NCI-H1436 treated with DMSO at 0.1 percent for 48 hours (cell line): ENCODE measurements around the gene ANKRD60.

Source experiments
- DNase-seq: peaks from one replicate; lab custom pipeline; 2025; lab: John Stamatoyannopoulos, UW

The ANKRD60 gene

DNA sequence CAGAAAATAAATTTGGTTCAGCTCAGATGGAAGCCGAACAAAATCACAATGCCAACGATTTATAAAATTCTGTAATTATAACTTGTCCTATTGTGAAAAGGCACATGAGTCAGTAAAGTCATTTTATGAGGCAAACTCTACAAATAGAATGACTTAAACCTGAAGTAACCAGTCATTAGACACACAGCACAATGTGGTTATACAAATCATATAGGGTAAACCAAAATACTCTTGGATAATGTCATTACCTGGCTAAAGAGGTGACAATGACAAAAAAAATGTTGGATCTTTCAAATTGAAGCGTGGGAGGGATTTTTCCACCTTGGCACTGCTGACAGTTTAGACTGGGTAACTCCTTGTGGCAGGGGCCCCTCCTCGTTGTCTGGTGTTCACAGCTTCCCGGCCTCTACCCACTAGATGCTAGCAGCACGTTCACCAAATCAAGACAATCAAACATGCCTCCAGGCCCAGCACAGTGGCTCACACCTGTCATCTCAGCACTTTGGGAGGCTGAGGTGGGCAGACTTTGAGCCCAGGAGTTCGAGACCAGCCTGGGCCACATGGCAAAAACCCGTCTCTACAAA lies 5.0 kb downstream of the ANKRD60 start:
- no peak for DNase-seq

- no peak for DNase-seq
Measured at GRCh38 chr20:58222446-58222845, 6.0 kb downstream of the ANKRD60 start.

- no peak for DNase-seq
Measured at GRCh38 chr20:58219342-58219700, 9.1 kb downstream of the ANKRD60 start.

DNA sequence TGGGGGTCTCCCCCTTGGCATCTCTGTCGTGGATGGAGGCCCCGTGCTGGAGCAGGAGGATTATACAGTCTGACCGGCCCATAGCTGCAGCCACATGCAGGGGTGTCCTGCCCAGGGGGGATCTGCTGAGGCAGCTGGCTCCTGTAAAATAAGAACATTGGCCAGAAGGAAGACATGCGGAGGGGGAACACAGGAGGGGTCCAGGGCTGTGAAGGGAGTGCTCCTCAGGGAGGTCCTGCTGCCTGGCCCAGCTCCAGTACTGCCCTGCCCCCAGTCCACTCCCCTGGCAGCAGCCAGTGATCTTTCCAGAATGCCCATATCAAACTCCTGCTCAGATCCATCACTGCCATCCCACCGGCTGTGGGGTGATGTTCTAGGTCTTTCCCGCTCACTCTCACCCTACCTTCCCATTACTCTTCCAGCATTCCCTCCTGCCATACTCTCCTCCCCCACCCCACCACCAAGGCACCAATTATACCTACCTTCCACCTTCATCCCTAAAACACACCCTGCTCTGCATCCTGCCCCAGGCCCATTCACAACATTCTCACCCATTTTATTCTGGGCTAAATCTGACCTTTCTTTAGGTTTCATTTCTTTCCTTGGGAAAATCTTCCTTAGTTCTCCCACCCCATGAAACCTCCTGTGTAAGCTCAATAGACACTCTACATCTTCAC lies 9.7 kb downstream of the ANKRD60 start:
- no peak for DNase-seq

DNA sequence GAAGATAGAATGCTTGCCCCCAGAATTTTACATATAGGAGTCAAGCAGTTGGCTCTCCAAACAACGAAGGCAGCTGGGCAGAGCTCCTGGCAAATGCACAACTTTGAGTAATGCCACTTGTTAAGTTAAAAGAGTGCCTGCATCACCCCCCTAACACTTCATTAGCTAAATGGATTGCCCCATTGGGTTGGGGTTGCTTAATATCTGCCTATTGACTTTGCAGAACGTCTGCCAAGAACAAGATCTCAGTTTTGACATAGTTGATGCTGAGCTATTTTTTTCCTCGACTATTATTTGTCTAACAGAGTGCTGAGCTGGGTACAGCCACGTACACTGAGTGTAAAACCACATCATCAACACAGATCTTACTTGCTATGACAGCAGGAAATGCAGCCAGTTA lies 12.1 kb downstream of the ANKRD60 start:
- DNase-seq, result no peak

- DNase-seq, result no peak
Measured at GRCh38 chr20:58215116-58215515, 13.3 kb downstream of the ANKRD60 start.

DNA sequence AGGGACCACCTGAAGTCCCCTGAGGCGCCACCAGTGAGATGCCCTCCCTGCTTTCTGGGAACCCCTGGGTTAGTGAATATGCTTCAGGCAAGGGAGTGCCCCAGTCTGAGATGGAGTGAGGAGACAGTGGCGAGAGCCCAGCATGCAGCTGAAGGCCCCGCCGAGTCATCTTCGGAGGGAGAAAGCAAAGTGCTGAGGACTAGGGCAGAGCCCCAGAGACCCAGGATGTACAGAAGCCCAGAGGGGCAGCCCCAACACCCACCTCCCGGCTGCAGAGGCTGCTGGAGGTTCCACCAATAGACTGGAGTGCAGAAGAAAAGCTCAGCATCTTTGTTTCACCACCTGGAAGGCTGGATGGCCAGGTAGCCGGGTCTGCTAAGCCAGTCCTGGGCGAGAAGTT lies 14.1 kb downstream of the ANKRD60 start:
- DNase-seq, result no peak

GRCh38 chr20:58213716-58214115 lies 14.7 kb downstream of the ANKRD60 start:
- DNase-seq, result no peak

GRCh38 chr20:58213121-58213520 lies 15.3 kb downstream of the ANKRD60 start:
- DNase-seq, result no peak

- no peak for DNase-seq
Measured at GRCh38 chr20:58212636-58213035, 15.8 kb downstream of the ANKRD60 start.

- no peak for DNase-seq
Measured at GRCh38 chr20:58210398-58210747, 18.1 kb downstream of the ANKRD60 start.

DNA sequence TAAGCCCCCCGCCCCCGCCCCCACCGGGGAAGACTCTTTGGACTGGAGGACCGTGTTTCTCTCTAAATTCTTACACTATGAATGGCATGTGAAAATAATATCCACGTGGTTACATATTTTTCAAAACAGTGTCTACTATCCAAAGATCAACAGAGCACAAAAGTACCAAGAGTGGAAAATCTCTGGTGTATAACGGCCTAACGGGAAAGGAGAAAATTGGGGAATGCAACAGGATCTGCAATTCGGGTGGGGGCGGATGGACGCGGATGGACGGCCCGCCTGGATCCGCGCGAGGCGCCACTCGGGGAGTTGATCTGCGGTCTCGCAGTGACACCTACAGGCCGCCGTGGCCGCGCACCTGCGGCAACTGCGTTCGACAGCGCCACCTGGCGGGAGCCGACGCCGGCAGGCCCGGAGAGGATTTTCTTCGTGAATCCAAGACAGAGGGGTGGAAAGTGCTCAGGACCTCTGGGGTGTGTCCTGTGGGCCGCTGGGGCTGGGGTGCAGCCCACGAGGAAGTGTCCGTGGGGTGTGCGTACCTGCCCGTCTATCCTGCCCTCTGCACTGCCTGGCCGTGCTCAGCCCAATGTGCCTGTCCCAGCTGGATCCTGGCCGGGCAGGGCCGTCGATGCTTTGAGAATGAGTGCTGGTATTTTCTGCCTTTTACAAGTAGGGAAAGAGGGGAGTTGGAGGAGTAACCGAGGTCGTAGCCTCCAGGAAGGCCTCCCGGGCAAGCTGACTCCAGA lies 18.6 kb downstream of the ANKRD60 start:
- no peak for DNase-seq

- no peak for DNase-seq
Measured at GRCh38 chr20:58208944-58209343, 19.5 kb downstream of the ANKRD60 start.

DNA sequence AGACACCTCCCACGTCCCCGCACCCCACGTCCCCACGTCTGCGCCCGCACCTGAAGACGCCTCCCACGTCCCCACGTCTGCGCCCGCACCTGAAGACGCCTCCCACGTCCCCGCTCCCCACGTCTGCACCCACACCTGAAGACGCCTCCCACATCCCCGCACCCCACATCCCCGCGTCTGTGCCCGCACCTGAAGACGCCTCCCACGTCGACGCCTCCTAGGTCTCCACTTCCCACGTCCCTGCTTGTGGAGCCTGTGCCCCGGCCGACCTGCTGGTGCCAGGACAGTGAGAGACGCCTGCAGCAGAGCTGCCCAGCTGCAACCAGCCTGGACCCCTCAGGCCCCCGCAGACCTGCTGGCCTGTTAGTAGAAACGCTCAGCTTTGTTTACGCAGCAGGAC lies 22.6 kb downstream of the ANKRD60 start:
- no peak for DNase-seq

- DNase-seq, result no peak
Measured at GRCh38 chr20:58202044-58202443, 26.4 kb downstream of the ANKRD60 start.

- no peak for DNase-seq
Measured at GRCh38 chr20:58201616-58202015, 26.8 kb downstream of the ANKRD60 start.

GRCh38 chr20:58199469-58199868 lies 29.0 kb downstream of the ANKRD60 start:
- DNase-seq, result no peak

DNA sequence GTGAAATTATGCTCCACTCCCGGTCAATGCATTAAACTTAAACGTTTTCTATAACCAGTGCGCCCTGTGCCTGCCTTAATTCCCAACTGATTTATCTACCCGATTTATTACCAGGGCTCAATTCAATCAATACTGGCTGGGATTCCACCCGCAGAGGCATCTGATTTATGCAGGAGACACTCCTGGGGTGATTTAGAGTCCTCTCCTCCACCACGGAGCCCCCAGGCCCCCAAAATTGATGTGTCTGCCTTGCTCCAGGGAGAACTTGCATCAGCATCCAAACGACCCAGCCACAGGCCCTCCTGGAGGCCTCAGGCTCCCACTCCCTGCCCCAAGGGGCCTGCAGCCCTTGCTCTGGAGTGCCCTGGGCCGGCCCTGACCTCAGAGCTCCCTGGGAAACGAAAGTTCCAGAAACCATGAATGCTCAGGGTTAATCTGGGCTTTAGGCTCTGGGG lies 29.5 kb downstream of the ANKRD60 start:
- DNase-seq, result no peak

GRCh38 chr20:58198384-58198783 lies 30.1 kb downstream of the ANKRD60 start:
- DNase-seq, result no peak

DNA sequence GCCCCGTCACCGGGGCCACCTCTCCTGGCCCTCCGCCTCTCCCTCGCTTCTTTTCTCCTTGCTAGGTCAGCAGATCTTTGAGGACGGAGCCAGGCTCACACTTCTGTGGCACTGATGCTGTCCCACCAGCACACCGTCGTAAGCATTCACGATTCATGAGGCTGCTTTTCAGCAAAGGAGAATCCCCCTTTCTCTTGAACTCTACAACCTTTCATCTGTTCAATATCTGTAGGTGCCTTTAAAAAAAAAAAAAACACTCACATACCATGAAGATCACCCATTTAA lies 31.3 kb downstream of the ANKRD60 start:
- DNase-seq, result no peak

DNA sequence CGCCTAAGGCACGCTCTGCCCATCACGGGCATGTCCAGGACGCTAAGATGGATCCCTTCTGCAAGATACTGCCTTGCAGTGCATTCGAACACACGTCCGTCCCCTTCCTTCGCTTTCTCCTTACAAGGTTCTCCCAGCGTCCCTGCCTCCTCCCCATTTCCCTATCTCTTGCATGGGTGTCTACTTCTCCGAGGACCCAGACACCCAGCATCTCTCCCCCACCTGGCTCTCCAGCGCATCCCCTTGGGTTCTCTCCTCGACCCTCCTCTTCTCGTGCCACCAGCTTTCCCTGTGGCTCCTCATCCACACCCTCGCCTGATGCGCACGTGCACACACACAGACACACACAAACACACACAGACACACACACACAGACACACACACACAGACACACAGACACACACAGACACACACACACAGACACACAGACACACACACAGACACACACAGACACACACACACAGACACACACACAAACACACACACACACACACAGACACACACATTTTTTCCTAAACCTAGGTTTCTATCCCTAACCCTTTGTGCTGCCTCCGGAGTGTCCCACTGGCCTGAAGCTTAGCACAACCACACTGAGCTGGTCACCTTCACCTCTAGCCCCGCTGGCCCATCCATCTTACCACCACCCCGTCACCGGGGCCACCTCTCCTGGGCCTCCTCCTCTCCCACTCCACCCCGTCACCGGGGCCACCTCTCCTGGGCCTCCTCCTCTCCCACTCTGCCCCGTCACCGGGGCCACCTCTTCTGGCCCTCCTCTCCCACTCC lies 31.9 kb downstream of the ANKRD60 start:
- no peak for DNase-seq

- no peak for DNase-seq
Measured at GRCh38 chr20:58195047-58195446, 33.4 kb downstream of the ANKRD60 start.
